AG09309 (cell line): ENCODE measurements around the gene C19orf25.
"Not testable (repeated sequence)": the region's sequence is repeated elsewhere in the genome, so short reads cannot be mapped to it uniquely, and the experiment has no call there.

Experiments
- DNase-seq: peaks from one replicate; pipeline ENCODE4 v3.0.0-alpha.2; 2010; ENCODE audit warnings: low read depth
- H3K4me3 ChIP-seq: 2 replicates; pipeline ENCODE4 v1.5.1; 2011; ENCODE audit warnings: mild to moderate bottlenecking, low read depth, low read length, moderate library complexity; ENCODE audit not compliant: control insufficient read depth
- CTCF ChIP-seq: IDR thresholded peaks from 2 replicates; pipeline ENCODE4 v1.5.1; 2011; ENCODE audit warnings: mild to moderate bottlenecking, low read depth, low read length, inconsistent platforms; ENCODE audit not compliant: insufficient read depth, control insufficient read depth; ENCODE audit errors: missing control alignments

Gene C19orf25

GRCh38 chr19:1502433-1503088 lies 23.5 kb upstream of the C19orf25 start:
- no peak for DNase-seq
- H3K4me3 ChIP-seq: no peak overlapping the region
- no peak for TF ChIP-seq CTCF

- no peak overlapping the region for H3K4me3 ChIP-seq
- TF ChIP-seq CTCF: no peak
- DNase-seq: no peak
Measured at GRCh38 chr19:1501200-1501595, 22.2 kb upstream of the C19orf25 start.

GRCh38 chr19:1499231-1499630 lies 20.2 kb upstream of the C19orf25 start:
- not testable (repeated sequence) for DNase-seq, H3K4me3 ChIP-seq

GRCh38 chr19:1497578-1498235 lies 18.7 kb upstream of the C19orf25 start:
- no peak for DNase-seq
- TF ChIP-seq CTCF: no peak
- H3K4me3 ChIP-seq: no peak overlapping the region

GRCh38 chr19:1496714-1497577 lies 17.9 kb upstream of the C19orf25 start:
- no peak for DNase-seq
- H3K4me3 ChIP-seq: no peak overlapping the region
- TF ChIP-seq CTCF: no peak

- DNase-seq: no peak
- H3K4me3 ChIP-seq: no peak overlapping the region
- TF ChIP-seq CTCF: no peak
Measured at GRCh38 chr19:1495799-1496713, 17.0 kb upstream of the C19orf25 start.
